Measurements from ENCODE around the gene LAP3. TPM values are rescaled to one million over a fixed set of nuclear protein-coding genes. Genes with fewer than 3 reads are reported as not detected.
"Not testable (repeated sequence)": the region's sequence is repeated elsewhere in the genome, so short reads cannot be mapped to it uniquely, and the experiment has no call there.

Gene LAP3
- total RNA-seq, 1 donor from 2014 or later = 101 TPM

GRCh38 chr4:17561195-17561909 is 15.6 kb upstream of the LAP3 start:
- intact Hi-C loops (cut with micrococcal nuclease) = no loop called here

GRCh38 chr4:17562157-17562556 is 14.8 kb upstream of the LAP3 start:
- intact Hi-C loops (cut with micrococcal nuclease) = no loop called here

DNA sequence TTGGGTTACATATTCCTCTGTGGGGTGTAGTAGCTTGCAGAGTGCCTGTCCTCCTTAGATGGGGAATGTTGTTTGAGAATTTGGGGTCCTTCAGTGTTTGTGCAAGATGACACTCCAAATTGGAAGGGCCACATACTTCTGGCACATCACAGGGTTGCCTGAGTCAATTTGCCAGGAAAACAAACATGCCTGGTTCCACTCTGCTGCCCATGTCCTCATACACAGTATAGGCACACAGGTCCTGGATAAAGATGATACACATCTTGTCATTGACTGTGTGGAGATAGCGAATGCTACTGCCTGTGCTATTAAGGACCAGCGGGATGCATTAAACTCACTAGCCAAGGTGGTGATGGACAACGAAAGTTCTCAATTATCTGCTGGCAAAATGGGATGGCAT is 11.2 kb upstream of the LAP3 start:
- intact Hi-C loops (cut with micrococcal nuclease) = no loop called here

DNA sequence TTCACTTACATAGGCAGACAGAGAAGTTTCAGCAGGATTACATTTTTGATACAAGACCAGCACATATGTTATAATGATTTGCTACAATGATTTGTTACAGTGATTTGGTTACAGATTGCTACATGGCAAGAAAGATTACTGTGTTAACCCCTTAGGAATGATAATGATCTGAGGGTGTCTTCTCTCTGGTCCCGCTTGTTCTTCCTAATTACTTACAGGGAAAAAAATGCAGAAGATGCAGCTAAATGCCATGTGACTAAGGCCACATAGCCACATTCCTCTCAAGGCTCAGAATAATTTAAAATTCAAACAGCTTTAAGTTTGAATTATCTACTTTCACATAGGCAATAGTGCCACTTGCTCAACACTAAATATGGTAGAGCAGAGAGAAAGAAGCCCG is 9.7 kb upstream of the LAP3 start:
- intact Hi-C loops (cut with micrococcal nuclease) = no loop called here

- intact Hi-C loops (cut with micrococcal nuclease) = no loop called here
Measured at GRCh38 chr4:17574206-17574605, 2.8 kb upstream of the LAP3 start.

DNA sequence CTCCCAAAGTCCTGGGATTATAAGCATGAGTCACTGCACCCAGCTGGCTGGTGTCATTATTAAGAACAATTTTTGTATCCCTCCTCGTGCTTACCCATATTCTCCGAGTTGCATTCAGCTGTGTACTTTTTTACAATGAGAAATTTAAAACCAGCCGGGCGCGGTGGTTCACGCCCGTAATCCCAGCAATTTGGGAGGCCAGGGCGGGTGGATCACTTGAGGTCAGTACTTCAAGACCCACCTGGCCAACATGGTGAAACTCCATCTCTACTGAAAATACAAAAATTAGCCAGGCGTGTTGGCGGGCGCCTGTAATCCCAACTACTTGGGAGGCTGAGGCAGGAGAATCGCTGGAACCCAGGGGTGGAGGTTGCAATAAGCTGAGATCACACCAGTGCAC is 1.8 kb upstream of the LAP3 start:
- intact Hi-C loops (cut with micrococcal nuclease) = not testable (repeated sequence)

GRCh38 chr4:17577665-17578481 is 875 bp downstream of the LAP3 start:
- intact Hi-C loops (cut with micrococcal nuclease) = loop anchor here (1.0 to 2.0 kb wide), 6 partner anchors 29 to 1353 kb away; partner anchors contain the start of genes DCAF16, MED28, NCAPG and QDPR

DNA sequence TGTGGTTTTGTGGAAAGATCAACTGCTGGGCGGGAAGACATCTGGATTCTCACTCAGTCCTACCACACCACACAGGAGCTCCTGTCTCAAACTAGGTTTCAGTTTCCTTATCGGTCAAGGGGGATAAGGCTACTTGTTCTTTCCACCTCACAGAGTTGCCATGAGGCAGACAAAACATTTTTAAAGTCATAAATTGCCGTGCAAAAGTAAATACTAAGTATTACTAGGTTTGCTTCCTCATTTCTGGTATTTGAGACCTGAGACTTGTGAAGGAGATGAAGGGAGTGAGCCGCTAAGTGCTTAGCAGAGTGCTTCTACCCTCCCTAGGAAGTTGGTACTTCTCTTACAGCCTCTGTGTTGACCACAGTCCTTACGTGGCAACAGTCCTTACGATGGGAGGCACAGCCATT is 1.5 kb downstream of the LAP3 start:
- intact Hi-C loops (cut with micrococcal nuclease) = no loop called here

DNA sequence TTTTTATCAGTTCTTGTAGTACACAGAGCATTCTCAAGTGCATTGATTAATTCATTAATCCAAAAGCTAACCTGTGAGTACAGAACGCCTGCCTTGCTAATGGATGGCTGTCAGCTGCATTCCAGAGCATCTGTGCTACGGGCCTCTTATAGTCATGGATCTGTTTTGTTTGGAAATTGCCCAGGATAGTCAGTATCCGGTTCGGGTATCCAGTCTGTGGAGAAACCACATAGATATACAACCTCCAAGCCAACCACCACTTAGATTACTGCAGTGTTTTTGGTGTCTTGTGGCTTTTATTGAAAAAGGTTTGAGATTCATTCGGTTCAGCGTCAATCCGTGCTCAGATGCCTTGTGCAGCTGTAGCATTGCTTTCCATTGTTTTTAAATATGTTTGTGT is 4.0 kb downstream of the LAP3 start:
- intact Hi-C loops (cut with micrococcal nuclease) = no loop called here

DNA sequence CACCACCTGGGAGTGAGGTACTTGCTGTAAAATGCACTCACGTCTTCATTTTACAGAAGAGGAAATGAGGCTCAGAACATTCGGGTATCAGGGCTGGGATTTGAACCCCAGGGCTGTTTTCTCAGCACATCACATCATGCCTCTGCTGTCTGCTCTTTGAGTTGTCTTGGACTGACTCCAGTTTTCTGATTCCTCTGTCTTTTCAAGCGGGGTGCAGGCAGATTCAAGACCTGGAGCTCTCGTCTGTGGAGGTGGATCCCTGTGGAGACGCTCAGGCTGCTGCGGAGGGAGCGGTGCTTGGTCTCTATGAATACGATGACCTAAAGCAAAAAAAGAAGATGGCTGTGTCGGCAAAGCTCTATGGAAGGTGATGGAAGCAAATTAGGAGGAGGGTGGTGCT is 6.3 kb downstream of the LAP3 start:
- intact Hi-C loops (cut with micrococcal nuclease) = no loop called here

- intact Hi-C loops (cut with micrococcal nuclease) = no loop called here
Measured at GRCh38 chr4:17583941-17584340, 6.9 kb downstream of the LAP3 start.

DNA sequence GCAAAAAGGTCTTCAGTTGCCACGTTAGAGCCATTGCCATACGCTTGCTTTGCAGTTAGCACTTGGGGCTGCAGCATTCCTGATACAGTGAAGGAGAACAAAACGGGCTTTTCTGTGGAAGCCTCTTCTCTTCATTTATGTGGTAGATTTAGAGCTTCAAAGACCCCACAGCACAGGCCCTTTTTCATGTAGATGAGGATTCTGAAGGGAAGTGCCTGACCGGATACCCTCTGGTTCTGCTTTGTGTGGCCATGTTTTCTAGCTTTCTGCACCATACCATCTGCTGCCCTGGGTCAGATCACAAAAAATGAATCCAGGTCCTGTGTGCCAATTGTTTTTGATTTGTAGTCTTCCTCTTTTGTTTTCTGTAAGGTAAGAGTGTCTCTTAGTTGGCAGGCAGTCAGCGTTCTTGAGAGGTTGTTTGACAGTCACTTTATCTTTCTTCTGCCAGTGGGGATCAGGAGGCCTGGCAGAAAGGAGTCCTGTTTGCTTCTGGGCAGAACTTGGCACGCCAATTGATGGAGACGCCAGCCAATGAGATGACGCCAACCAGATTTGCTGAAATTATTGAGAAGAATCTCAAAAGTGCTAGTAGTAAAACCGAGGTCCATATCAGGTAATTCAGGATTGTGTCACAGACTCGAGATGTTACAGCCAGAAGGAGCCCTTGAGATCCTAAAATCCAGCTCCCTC is 7.7 kb downstream of the LAP3 start:
- intact Hi-C loops (cut with micrococcal nuclease) = no loop called here

DNA sequence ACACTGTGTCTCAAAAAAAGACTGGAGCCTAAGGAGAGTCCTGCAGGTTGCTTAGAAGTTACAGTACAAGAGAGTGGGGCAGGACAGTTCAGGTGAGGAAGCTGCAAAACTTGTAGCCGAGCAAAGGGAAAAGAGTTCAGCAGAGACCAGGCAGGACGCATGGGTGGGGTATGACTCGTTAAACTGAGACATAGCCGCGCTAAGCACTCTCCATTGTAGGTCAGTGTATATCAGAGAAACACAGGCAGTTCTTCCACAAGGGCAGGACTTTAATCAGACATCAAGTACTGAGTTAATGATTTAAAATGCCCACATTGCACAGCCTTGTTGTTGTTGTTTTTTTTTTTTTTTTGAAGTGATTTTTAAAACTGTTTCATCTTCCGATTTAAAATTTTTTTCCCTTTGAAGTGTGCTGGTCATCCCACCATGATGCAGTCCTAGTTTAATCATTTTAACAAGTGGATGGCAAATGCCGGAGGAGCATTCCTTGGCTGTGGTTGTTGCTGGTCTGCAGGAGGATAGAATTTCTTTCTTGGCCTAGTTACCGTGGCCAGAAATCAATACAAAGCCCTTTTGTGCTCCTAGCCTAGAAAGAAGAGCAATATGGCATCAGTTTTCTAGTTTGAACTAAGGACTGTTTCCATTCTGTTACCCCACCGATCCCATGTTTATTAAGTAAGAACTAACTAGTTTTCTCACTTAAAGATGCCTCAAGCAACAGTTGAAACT is 10.3 kb downstream of the LAP3 start:
- intact Hi-C loops (cut with micrococcal nuclease) = no loop called here

- intact Hi-C loops (cut with micrococcal nuclease) = no loop called here
Measured at GRCh38 chr4:17589355-17589754, 12.4 kb downstream of the LAP3 start.

DNA sequence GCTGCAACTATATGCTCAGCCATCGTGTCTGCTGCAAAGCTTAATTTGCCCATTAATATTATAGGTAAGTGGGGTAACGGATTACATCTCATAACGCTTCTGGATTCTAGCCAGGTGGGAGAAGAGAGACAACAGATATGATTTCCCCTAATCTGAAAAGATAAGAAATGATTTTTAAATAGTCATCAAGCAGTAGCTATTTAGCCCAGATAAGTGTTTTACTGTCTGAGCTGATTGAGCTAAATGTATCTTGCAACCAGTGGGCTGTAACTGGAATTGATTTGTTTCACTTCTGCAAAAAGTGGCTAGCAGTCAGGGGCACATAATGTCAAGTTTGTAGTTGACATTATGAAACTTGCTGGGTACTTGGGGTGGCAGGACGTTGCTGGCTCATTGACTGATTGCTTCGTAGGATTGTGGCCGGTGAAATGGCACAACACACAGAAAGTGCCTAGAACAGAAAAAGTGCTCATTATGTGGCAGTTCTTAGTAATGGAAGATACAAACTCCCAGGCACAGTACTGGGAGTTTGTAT is 18.5 kb downstream of the LAP3 start:
- intact Hi-C loops (cut with micrococcal nuclease) = no loop called here

DNA sequence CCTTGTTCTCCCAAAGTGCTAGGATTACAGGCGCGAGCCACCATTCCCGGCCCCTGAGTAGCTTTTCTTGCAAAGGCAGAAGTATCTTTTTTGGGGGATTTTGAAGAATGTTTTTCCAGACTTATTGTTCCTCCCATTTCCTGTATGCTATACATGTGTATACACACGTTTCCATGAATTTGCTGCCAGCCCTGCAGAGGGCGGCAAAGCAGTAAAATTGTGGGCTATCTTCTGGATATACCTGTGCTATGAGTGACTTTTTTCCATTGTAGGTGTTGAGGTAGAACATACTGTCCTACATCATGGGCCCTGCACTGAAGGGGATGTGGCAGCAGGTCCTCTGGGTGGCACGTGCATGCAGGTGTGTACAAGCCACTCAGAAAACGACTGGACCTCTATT is 20.5 kb downstream of the LAP3 start:
- intact Hi-C loops (cut with micrococcal nuclease) = no loop called here

GRCh38 chr4:17599826-17600225 is 22.8 kb downstream of the LAP3 start:
- intact Hi-C loops (cut with micrococcal nuclease) = no loop called here

DNA sequence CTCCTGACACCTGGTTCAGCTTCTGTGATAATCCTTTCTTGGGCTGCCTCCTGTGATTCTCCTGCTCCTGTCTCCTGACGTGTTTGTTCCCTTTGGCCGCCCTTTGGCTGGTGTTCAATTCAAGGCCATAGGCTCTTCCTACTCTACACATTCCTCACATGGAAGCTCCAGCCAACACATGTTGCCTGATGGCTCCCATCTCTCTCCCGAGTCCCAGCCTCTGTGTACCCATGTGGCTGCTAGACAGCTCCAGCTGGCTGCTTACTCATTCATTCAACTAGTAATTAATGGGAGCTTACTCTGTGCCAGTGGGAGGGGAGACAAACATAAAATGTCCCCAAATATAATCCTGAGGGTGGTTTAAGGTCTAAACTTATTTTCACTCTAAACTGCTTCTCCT is 28.2 kb downstream of the LAP3 start:
- intact Hi-C loops (cut with micrococcal nuclease) = no loop called here

- intact Hi-C loops (cut with micrococcal nuclease) = loop anchor here (1.0 to 2.0 kb wide), 5 partner anchors 23 to 408 kb away; partner anchors contain the start of genes DCAF16, LAP3, NCAPG and QDPR
Measured at GRCh38 chr4:17613761-17614415, 36.9 kb downstream of the LAP3 start.

All from T-helper 2 cell treated with Interferon-gamma antibody and Interleukin-4, amounts not matched to agents 100 ng/mL and 5 ng/mL, for 36 hours (primary cell).